Lung (tissue), 12 donors: ENCODE measurements around the gene ALG12. TPM values are rescaled to one million over a fixed set of nuclear protein-coding genes. Genes with fewer than 3 reads are reported as not detected.

Source experiments
- ATAC-seq: fragments of 200-7000 bp; cut with Tn5 transposase; one replicate; pipeline ENCODE4 v1.9.1; 2020; ENCODE audit warnings: moderate number of reproducible peaks; ENCODE audit not compliant: insufficient read depth, low FRiP score
- DNase-seq, 3 donors: peaks; one replicate each; pipeline ENCODE4 v3.0.0-alpha.2; 2013 to 2017
- H3K27ac ChIP-seq, 2 donors: one replicate each; pipeline ENCODE4 v1.5.1; 2013; ENCODE audit warnings: mild to moderate bottlenecking in 2 of 2, moderate library complexity in 2 of 2, control low read depth in 1 of 2, inconsistent platforms in 1 of 2, low read depth in 1 of 2, low read length in 1 of 2
- H3K27me3 ChIP-seq, 3 donors: one replicate each; pipeline ENCODE4 v1.5.1; 2013; ENCODE audit warnings: low read length in 2 of 3; ENCODE audit not compliant: control insufficient read depth in 3 of 3, insufficient read depth in 3 of 3
- H3K36me3 ChIP-seq, 4 donors: one replicate each; pipeline ENCODE4 v1.5.1; 2013; ENCODE audit warnings: low read length in 4 of 4, mild to moderate bottlenecking in 1 of 4, moderate library complexity in 1 of 4; ENCODE audit not compliant: control insufficient read depth in 4 of 4, insufficient read depth in 4 of 4
- H3K4me1 ChIP-seq, 5 donors: one replicate each; pipeline ENCODE4 v1.5.1; 2013; ENCODE audit warnings: low read length in 5 of 5, mild to moderate bottlenecking in 2 of 5, moderate library complexity in 1 of 5; ENCODE audit not compliant: control insufficient read depth in 5 of 5, insufficient read depth in 5 of 5
- H3K4me3 ChIP-seq: one replicate; pipeline ENCODE4 v1.5.1; 2013; ENCODE audit warnings: mild to moderate bottlenecking, control low read depth, moderate library complexity
- H3K9ac ChIP-seq, 2 donors: one replicate each; pipeline ENCODE4 v1.5.1; 2013; ENCODE audit warnings: low read length in 2 of 2, control low read depth in 1 of 2; ENCODE audit not compliant: insufficient read depth in 1 of 2
- H3K9me3 ChIP-seq, 4 donors: one replicate each; pipeline ENCODE4 v1.5.1; 2013; ENCODE audit warnings: low read length in 3 of 4, mild to moderate bottlenecking in 1 of 4, moderate library complexity in 1 of 4; ENCODE audit not compliant: control insufficient read depth in 4 of 4, insufficient read depth in 3 of 4
- WGBS, 2 donors: extraction: QIAGEN DNeasy Blood & Tissue Kit; methylation state at CpG; one replicate each; pipeline ENCODE4 v1.1.7; 2013; 5-methylcytosine and 5-hydroxymethylcytosine counted together
- polyA plus RNA-seq, 2 donors: library from polyadenylated mRNA; stranded (reverse); fragments of 200-250 nt; gene quantifications; one replicate each; pipeline ENCODE4 v1.2.1, GENCODE V29; 2013
- total RNA-seq, 2 donors: library from RNA; depleted of rRNA in 1 of 2; stranded (reverse); fragments of >200 nt in 1 of 2; gene quantifications; one replicate each; pipeline ENCODE4 v1.2.1, GENCODE V29; 2014 to 2021
- TF ChIP-seq, protein P1 (sequence below): IDR thresholded peaks from 2 replicates; pipeline ENCODE4 v1.5.1; 2012; ENCODE audit warnings: mild to moderate bottlenecking; ENCODE audit errors: control extremely low read depth, extremely low read depth
- donor health status: control.
- donor health status: control.
- donor health status: Bipolar disorder and iron deficiency.
- donor health status: healthy.
- donor health status: DM: yes; HTN: yes; CAD: no.

The ALG12 gene
- total and polyA plus RNA-seq, 4 donors = 13.6 to 33.9 (median 16.6) TPM

DNA sequence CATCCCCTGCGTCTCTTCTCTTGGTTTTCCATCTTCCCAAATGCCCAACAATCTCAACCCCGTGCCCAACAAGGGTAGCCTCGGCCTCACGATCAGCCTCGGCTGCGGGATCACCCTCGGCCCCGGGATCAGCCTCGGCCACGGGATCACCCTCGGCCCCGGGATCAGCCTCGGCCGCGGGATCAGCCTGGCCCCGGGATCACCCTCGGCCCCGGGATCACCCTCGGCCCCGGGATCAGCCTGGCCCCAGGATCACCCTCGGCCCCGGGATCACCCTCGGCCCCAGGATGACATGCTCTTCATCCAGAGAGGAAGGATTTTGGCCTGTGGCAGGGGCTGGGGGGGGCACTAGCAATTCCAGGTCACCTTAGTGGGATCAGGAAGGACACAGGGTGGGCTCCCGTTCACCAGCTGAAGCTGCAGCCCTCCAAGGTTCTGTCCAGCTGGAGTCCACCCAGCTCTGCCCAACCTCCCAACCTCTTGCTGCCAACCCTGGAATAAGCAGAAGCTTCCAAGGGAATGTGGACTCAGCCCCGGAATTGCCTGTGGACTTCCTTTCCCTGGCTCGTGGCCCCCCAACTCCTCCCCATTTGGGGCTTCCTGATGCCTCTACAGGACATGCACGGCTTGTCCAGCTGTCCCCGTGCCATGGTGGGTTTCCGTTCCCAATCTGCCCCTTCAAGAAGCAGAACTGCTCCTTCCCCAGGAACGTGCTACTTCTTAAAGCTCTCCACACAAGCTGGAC is 6.2 kb downstream of the ALG12 start:
- ATAC-seq (no peak), DNase-seq (no peak)
- WGBS, 2 donors = 93 to 94% methylated on average over 30 of the region's 30 CpGs
- TF ChIP-seq, protein P1, sequence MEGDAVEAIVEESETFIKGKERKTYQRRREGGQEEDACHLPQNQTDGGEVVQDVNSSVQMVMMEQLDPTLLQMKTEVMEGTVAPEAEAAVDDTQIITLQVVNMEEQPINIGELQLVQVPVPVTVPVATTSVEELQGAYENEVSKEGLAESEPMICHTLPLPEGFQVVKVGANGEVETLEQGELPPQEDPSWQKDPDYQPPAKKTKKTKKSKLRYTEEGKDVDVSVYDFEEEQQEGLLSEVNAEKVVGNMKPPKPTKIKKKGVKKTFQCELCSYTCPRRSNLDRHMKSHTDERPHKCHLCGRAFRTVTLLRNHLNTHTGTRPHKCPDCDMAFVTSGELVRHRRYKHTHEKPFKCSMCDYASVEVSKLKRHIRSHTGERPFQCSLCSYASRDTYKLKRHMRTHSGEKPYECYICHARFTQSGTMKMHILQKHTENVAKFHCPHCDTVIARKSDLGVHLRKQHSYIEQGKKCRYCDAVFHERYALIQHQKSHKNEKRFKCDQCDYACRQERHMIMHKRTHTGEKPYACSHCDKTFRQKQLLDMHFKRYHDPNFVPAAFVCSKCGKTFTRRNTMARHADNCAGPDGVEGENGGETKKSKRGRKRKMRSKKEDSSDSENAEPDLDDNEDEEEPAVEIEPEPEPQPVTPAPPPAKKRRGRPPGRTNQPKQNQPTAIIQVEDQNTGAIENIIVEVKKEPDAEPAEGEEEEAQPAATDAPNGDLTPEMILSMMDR = no peak
- no peaks in the 10 kb centered on the region for H3K27me3 ChIP-seq
- peaks cover 0 to 5% (median 0%) of the 10 kb centered on the region in 5 donors for H3K4me1 ChIP-seq
- H3K9me3 ChIP-seq = no peaks in the 10 kb centered on the region
- no peak overlapping the region for H3K4me3 ChIP-seq
- H3K9ac ChIP-seq = no peak overlapping the region
- no peak overlapping the region for H3K27ac ChIP-seq
- peaks cover 0 to 41% (median 20%) of the 10 kb centered on the region in 4 donors for H3K36me3 ChIP-seq

DNA sequence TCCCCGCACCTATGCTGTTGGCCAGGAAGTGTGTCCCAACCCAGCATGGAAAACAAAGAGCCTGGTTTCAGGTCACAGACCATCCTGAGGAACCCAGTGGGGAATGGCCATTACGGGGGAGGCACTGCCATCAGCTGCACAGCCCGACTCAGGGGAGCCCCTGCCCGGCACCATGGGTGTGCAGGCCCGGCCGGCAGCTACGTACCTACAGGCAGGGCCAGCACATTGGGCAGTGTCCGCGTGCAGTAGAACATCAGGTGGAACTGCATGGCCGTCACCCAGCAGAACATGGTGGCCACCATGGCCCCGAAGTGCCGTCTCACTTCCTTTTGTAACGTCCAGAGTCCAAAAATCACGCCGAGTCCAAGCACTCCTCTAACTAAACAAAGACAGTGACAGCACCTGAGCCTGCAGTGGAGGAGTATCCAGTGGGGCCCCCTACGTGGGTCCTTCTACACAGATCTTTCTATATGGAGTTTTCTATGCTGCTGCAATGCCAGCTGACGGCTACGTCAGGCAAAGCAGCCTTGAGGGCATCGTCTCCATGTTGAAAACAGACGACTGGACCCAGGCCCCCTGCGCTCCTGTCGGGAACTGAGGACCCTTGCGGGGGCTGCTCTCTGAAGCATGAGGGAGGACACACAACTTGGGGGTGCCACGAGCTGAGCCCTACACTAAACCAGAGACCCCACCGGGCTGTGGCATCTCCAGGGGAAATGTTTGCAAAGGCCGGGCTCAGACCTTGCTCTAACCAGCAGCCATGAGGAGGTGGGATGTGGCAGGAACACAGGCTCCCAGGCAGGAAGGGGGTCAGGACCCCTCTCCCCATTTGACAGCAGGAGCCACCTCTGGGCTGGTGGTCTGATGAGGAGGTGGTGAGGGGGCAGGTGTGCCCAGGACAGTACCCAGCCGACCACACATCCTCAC is 7.7 kb downstream of the ALG12 start:
- DNase-seq (no peak), ATAC-seq (no peak)
- no peaks in the 10 kb centered on the region for H3K4me1 ChIP-seq
- H3K27ac ChIP-seq = no peak overlapping the region
- H3K9me3 ChIP-seq = no peaks in the 10 kb centered on the region
- no peak overlapping the region for H3K4me3 ChIP-seq
- 94 to 95% methylated on average over 27 of the region's 27 CpGs for WGBS, 2 donors
- peaks cover 0 to 47% (median 23%) of the 10 kb centered on the region in 4 donors for H3K36me3 ChIP-seq
- H3K9ac ChIP-seq = no peak overlapping the region
- no peaks in the 10 kb centered on the region for H3K27me3 ChIP-seq
- TF ChIP-seq, protein P1 = no peak

DNA sequence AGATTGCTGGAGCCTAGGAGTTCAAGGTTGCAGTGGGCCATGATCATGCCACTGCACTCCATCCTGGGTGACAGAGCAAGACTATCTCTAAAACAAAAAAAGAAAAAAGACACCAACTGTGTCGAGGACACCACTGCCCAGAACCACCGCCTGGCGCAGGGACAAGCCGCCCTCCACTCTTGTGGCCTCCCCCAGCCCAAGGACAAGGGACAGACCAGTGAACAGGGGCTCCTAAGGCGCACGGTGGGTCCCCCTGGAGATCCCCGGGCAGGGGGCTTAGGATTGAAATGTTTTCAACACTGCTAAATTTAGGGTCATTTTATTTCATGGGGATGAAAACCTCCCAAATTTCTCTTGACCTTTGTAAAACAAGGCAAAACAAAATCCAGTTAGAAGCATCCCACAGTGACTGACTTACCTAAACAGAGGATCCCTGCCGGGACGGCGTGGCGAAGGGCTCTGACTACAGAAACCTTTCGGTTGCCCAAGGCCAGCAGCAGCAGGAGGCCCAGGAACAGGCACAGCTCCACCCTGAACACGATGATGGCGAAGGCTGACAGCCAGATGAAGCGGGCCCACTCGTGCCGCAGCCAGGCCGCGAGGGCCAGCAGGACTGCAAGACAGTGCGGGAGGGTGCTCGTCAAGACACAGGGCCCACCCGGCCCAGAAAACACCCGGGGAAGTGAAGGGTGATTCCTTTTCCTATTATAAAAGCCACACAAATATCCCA is 8.6 kb downstream of the ALG12 start:
- no peaks in the 10 kb centered on the region for H3K27me3 ChIP-seq
- no peaks in the 10 kb centered on the region for H3K4me1 ChIP-seq
- DNase-seq (no peak), ATAC-seq (no peak)
- TF ChIP-seq, protein P1 = no peak
- no peak overlapping the region for H3K27ac ChIP-seq
- no peak overlapping the region for H3K4me3 ChIP-seq
- no peak overlapping the region for H3K9ac ChIP-seq
- no peaks in the 10 kb centered on the region for H3K9me3 ChIP-seq
- peaks cover 0 to 51% (median 24%) of the 10 kb centered on the region in 4 donors for H3K36me3 ChIP-seq
- 95 to 96% methylated on average over 23 of the region's 23 CpGs for WGBS, 2 donors
